Breast epithelium (tissue), 4 donors: Measurements from ENCODE around the gene ATP2B2. TPM values are rescaled to one million over a fixed set of nuclear protein-coding genes. Genes with fewer than 3 reads are reported as not detected.

Source experiments
- DNase-seq, 2 donors: peaks; one replicate each; pipeline ENCODE4 v3.0.0-alpha.2; 2019; ENCODE audit warnings: low spot score in 2 of 2
- H3K27ac ChIP-seq, 2 donors: fragments of 200-600 bp; sonication (generic) in 1 of 2; one replicate each; pipeline ENCODE4 v1.5.1; 2016 to 2019; ENCODE audit warnings: mild to moderate bottlenecking in 1 of 2
- H3K27me3 ChIP-seq, 2 donors: fragments of 200-600 bp; sonication (generic) in 1 of 2; one replicate each; pipeline versions ENCODE4 v1.5.1 to v1.6.0; 2017 to 2019; ENCODE audit warnings: control low read depth in 1 of 2, mild to moderate bottlenecking in 1 of 2
- H3K36me3 ChIP-seq: fragments of 200-600 bp; one replicate; pipeline ENCODE4 v1.5.1; 2019
- H3K4me1 ChIP-seq, 2 donors: fragments of 200-600 bp; sonication (generic); one replicate each; pipeline ENCODE4 v1.5.1; 2016 to 2019; ENCODE audit warnings: control low read depth in 1 of 2
- H3K4me3 ChIP-seq, 3 donors: fragments of 200-600 bp; sonication (generic); 1 replicate in 2 of 3; 2 replicates in 1 of 3; pipeline ENCODE4 v1.5.1; 2016 to 2019; ENCODE audit warnings: mild to moderate bottlenecking in 3 of 3, moderate library complexity in 2 of 3
- H3K9me3 ChIP-seq, 2 donors: fragments of 200-600 bp; sonication (generic) in 1 of 2; one replicate each; pipeline ENCODE4 v1.5.1; 2016 to 2019; ENCODE audit warnings: control low read depth in 1 of 2
- CTCF ChIP-seq, 3 donors: fragments of 450-650 bp; IDR thresholded peaks; one replicate each; pipeline ENCODE4 v1.5.1; 2016 to 2017; ENCODE audit warnings: antibody characterized with exemption in 3 of 3, mild to moderate bottlenecking in 3 of 3, moderate library complexity in 3 of 3
- POLR2A ChIP-seq: fragments of 450-650 bp; IDR thresholded peaks from one replicate; pipeline ENCODE4 v1.6.1; 2016; ENCODE audit warnings: antibody characterized with exemption, mild to moderate bottlenecking, moderate library complexity
- POLR2AphosphoS5 ChIP-seq, 3 donors: sonication (generic); formaldehyde crosslinking; IDR thresholded peaks; one replicate each; pipeline ENCODE4 v1.6.1; 2017; ENCODE audit warnings: antibody characterized with exemption in 3 of 3
- intact Hi-C: fragments of 100-400 bp; cut with DNase I; formaldehyde crosslinking; loops from one replicate; pipeline ENCODE4 v1.15.1; 2023; ENCODE audit warnings: low total_unique reads
- total RNA-seq, 3 donors: library from RNA; depleted of rRNA; stranded (reverse); fragments of >200 nt; gene quantifications; one replicate each; pipeline ENCODE4 v1.1.0, GENCODE V29; 2016

ATP2B2 gene
- total RNA-seq, 3 donors from 2014 or later = under 0.01 to 0.15 TPM; not detected in 1

GRCh38 chr3:10483364-10483675, 22.1 kb downstream of the ATP2B2 start:
- DNase-seq = no peak
- Histone ChIP-seq H3K27ac (no peak overlapping the region), H3K4me1 (no peaks in the 10 kb centered on the region), H3K27me3 (no peaks in the 10 kb centered on the region), H3K36me3 (no peaks in the 10 kb centered on the region), H3K9me3 (no peaks in the 10 kb centered on the region), H3K4me3 (no peak overlapping the region)
- intact Hi-C loops = no loop called here
- no peak for TF ChIP-seq CTCF (IDR thresholded peaks at IDR 0.05)
- no peak for TF ChIP-seq POLR2A
- TF ChIP-seq POLR2AphosphoS5 (IDR thresholded peaks at IDR 0.05) = no peak

DNA sequence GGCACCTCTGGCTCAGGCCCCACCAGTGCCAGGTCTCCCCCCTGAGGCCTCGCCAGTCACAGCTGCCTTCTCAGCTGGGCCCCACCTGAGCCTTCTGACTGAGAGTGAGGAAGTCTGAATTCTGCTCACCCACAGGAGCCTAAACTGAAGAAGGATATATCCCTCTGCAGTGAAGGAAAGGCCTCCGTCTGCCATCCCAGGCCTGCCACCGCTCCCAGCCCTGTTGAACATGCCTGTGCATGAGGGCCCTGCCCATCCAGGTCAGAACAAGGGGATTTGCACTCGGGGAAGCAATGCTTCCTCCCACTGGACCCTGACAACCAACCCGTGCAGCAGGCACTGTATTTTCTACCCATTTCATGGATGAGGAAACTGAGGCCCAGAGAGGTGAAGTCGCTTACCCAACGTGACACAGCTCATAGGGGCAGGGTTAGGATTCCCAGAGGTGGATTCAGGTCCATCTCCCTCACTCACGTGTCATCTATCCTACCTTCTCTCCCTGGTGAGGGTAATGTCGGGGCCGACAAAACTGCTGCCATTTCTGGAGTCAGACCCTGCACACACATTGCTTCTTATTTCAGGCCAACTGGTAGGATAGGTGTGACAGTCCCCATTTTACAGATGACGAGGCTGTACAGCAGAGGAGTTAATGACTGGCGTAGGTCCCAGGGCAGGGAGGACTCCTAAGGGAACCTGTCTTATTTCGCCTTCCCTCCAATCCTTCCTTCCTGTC, 22.6 kb downstream of the ATP2B2 start:
- H3K27ac ChIP-seq = no peak overlapping the region
- H3K36me3 ChIP-seq = no peaks in the 10 kb centered on the region
- no peaks in the 10 kb centered on the region for H3K9me3 ChIP-seq
- no peaks in the 10 kb centered on the region for H3K4me1 ChIP-seq
- intact Hi-C loops = no loop called here
- H3K4me3 ChIP-seq = no peak overlapping the region
- TF ChIP-seq CTCF (IDR thresholded peaks at IDR 0.05) (no peak), POLR2A (no peak), POLR2AphosphoS5 (IDR thresholded peaks at IDR 0.05) (no peak)
- DNase-seq = no peak
- H3K27me3 ChIP-seq = no peaks in the 10 kb centered on the region

DNA sequence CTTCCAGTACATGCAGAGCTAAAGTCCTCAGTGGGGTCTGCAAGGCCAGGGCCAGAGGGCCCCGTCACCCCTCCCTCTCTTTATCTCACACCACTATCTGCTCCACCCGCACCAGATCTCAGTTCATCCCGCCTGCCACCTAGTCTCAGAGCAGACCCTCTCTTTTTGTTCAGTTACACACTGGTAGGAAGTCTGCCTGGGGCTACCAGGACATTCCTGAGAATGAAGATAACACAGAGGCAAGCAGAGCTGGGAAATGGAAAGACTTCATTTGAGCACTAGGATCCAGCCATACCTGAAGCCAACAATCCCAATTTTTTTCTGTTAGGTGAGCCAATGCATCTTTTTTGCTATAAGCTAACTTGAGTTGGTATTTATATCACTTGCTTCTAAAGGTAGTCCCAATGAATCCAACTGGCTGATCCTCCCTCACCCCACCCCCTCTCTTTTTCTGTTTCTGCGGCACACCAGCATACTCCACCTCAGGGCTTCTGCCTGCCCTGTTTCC, 24.5 kb downstream of the ATP2B2 start:
- DNase-seq = no peak
- intact Hi-C loops = loop anchor here (1.0 kb wide), 1 partner anchor 45 kb away; no protein-coding TSS in a partner anchor
- Histone ChIP-seq H3K36me3 (no peaks in the 10 kb centered on the region), H3K27ac (no peak overlapping the region), H3K9me3 (no peaks in the 10 kb centered on the region), H3K27me3 (no peaks in the 10 kb centered on the region), H3K4me3 (no peak overlapping the region), H3K4me1 (no peaks in the 10 kb centered on the region)
- TF ChIP-seq POLR2A (no peak), CTCF (IDR thresholded peaks at IDR 0.05) (no peak), POLR2AphosphoS5 (IDR thresholded peaks at IDR 0.05) (no peak)

- no peak for TF ChIP-seq POLR2A
- TF ChIP-seq POLR2AphosphoS5 (IDR thresholded peaks at IDR 0.05) = no peak
- TF ChIP-seq CTCF (IDR thresholded peaks at IDR 0.05) = no peak
- Histone ChIP-seq H3K4me3 (no peak overlapping the region), H3K4me1 (no peaks in the 10 kb centered on the region), H3K9me3 (no peaks in the 10 kb centered on the region), H3K36me3 (no peaks in the 10 kb centered on the region), H3K27ac (no peak overlapping the region), H3K27me3 (no peaks in the 10 kb centered on the region)
- DNase-seq = no peak
- intact Hi-C loops = no loop called here
These were observed 26.1 kb downstream of the ATP2B2 start for GRCh38 chr3:10479311-10479710.

DNA sequence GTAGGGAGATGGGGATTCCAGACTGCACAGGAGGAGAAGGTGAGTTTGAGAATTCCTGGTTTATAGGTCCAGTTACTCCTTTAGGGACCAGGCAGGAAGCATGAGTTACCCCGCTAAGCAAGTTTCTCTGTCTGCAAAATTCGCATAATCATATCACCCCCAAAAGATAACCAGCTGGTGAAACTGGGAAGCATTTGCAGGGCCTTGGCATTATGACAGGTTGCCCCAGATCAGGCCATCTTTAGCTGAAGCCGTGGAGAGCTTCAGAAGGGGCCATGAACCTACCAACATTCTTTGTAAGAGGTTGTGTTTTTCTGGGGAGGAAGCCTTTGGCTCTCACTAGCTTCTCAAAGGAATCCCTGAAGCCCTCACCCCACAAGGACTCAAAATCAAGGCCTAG, 29.4 kb downstream of the ATP2B2 start:
- no peaks in the 10 kb centered on the region for H3K9me3 ChIP-seq
- TF ChIP-seq POLR2A (no peak), CTCF (IDR thresholded peaks at IDR 0.05) (no peak), POLR2AphosphoS5 (IDR thresholded peaks at IDR 0.05) (no peak)
- H3K4me3 ChIP-seq = no peak overlapping the region
- no peak overlapping the region for H3K27ac ChIP-seq
- peaks cover 0 to 17% of the 10 kb centered on the region in 2 donors for H3K27me3 ChIP-seq
- DNase-seq = no peak
- H3K4me1 ChIP-seq = no peaks in the 10 kb centered on the region
- H3K36me3 ChIP-seq = no peaks in the 10 kb centered on the region
- intact Hi-C loops = no loop called here
